Heart right ventricle (tissue), 16 donors: Measurements from ENCODE around the gene OR8D2. TPM values are rescaled to one million over a fixed set of nuclear protein-coding genes. Genes with fewer than 3 reads are reported as not detected.

Experiments used
- ATAC-seq, 8 donors: fragments of 200-7000 bp; cut with Tn5 transposase; one replicate each; pipeline ENCODE4 v1.9.1; 2020; ENCODE audit warnings: mild to moderate bottlenecking in 8 of 8, moderate library complexity in 8 of 8, moderate number of reproducible peaks in 1 of 8
- DNase-seq, 2 donors: peaks; one replicate each; pipeline ENCODE4 v3.0.0-alpha.2; 2020
- H3K27ac ChIP-seq, 10 donors: fragments of 200-600 bp; sonication (generic) in 2 of 10; one replicate each; pipeline versions ENCODE4 v1.5.0 to v1.8.0; 2020 to 2022; ENCODE audit warnings: mild to moderate bottlenecking in 3 of 10
- H3K27me3 ChIP-seq, 7 donors: fragments of 200-600 bp; one replicate each; pipeline ENCODE4 v1.8.0; 2021 to 2022; ENCODE audit warnings: mild to moderate bottlenecking in 2 of 7
- H3K36me3 ChIP-seq, 9 donors: fragments of 200-600 bp; sonication (generic) in 1 of 9; one replicate each; pipeline versions ENCODE4 v1.5.0 to v1.8.0; 2020 to 2022; ENCODE audit warnings: mild to moderate bottlenecking in 2 of 9
- H3K4me1 ChIP-seq, 9 donors: fragments of 200-600 bp; sonication (generic) in 1 of 9; one replicate each; pipeline versions ENCODE4 v1.5.0 to v1.8.0; 2020 to 2022; ENCODE audit warnings: mild to moderate bottlenecking in 4 of 9
- H3K4me3 ChIP-seq, 10 donors: fragments of 200-600 bp; sonication (generic) in 2 of 10; one replicate each; pipeline versions ENCODE4 v1.5.0 to v1.8.0; 2020 to 2022; ENCODE audit warnings: mild to moderate bottlenecking in 7 of 10, moderate library complexity in 2 of 10
- H3K9me3 ChIP-seq, 11 donors: fragments of 200-600 bp in 10 of 11; sonication (generic) in 2 of 11; one replicate each; pipeline versions ENCODE4 v1.5.0 to v1.8.0; 2013 to 2022; ENCODE audit warnings: mild to moderate bottlenecking in 2 of 11, control low read depth in 1 of 11, moderate library complexity in 1 of 11
- CTCF ChIP-seq, 9 donors: fragments of 200-600 bp; sonication (generic) in 2 of 9; IDR thresholded peaks; one replicate each; pipeline versions ENCODE4 v1.5.0 to v1.8.0; 2021 to 2022; ENCODE audit warnings: antibody characterized with exemption in 9 of 9, mild to moderate bottlenecking in 5 of 9, moderate library complexity in 1 of 9
- WGBS, 2 donors: extraction: QIAGEN DNeasy Blood & Tissue Kit; methylation state at CpG; one replicate each; pipeline ENCODE4 v1.1.7; 2013; ENCODE audit warnings: inconsistent platforms in 1 of 2; 5-methylcytosine and 5-hydroxymethylcytosine counted together
- intact Hi-C, 10 donors: fragments of 100-400 bp; cut with DNase I; formaldehyde crosslinking; loops; one replicate each; pipeline versions ENCODE4 v1.11.1 to v1.14.2; 2022
- long read RNA-seq, 3 donors: library from polyadenylated mRNA; unstranded; transcript quantifications; one replicate each; pipeline ENCODE4 v2.0.0, GENCODE V29; 2020 to 2021
- polyA plus RNA-seq, 2 donors: library from polyadenylated mRNA; stranded (reverse); fragments of 200-250 nt; gene quantifications; one replicate each; pipeline ENCODE4 v1.2.3, GENCODE V29; 2013
- total RNA-seq, 10 donors: library from RNA; stranded (reverse); fragmentation: NEBNext Ultra II Directional in 3 of 10; extraction: Animal tissue kit (Norgen Biotek cat#: 25700) in 3 of 10; gene quantifications; one replicate each; pipeline versions ENCODE4 v1.2.1 to v1.2.4, GENCODE V29; 2021 to 2023
- donor health status: Arrhythmogenic right ventricular cardiomyopathy.
- donor health status: ischemic (EF 13 %, LVEDD 7.1; RV severe dilation, severe dysfunction).
- donor health status: healthy with polysubstance abuse.
- donor health status: DM: no; HTN: yes; CAD: no.
- donor health status: DM: no; HTN: no; CAD: no.
- donor health status: ischemic (EF 25% LVEDD 6.9; RV normal size, moderate dysfunction).
- donor health status: ischemic (EF 25% LVEDD 5.7; RV mildly dilated, moderate dysfunction).
- donor health status: healthy.
- donor health status: DM: yes; HTN: yes; CAD: no.
- donor health status: Ischemic cardiomyopathy.
- donor health status: ischemic (EF 35%, LVEDD 5.7; RV mildly dilated, moderate dysfunction).
- donor health status: nonischemic (EF 11% LVEDD 7.7; RV severe dilation, severe dysfunction).
- donor health status: DM: yes; HTN: yes; CAD: no.
- donor health status: PGD.
- donor health status: ischemic (EF 29% LVEDD 5.4; RV normal size, mild dysfunction).
- donor health status: nonischemic (EF 23%, LVEDD 6.1; RV moderate dilation, normal function).

The OR8D2 gene
- total RNA-seq (not detected), polyA plus RNA-seq (not detected)
- long read RNA-seq, donor 1 = 0 reads
- long read RNA-seq, donor 2 = 0 reads
- long read RNA-seq, donor 3 = 0 reads

- WGBS, 2 donors = 59 to 64% methylated on average over 1 of the region's 1 CpG
- Histone ChIP-seq H3K36me3 (no peaks in the 10 kb centered on the region), H3K27ac (no peak within 1 kb of the TSS), H3K4me3 (no peak within 1 kb of the TSS), H3K27me3 (peaks cover 0 to 11% (median 0%) of the 10 kb centered on the region in 7 donors), H3K4me1 (no peaks in the 10 kb centered on the region), H3K9me3 (no peaks in the 10 kb centered on the region)
- DNase-seq (no peak), ATAC-seq (no peak)
- TF ChIP-seq CTCF (IDR thresholded peaks at IDR 0.05) = no peak
- intact Hi-C loops = no loop called here
Measured at GRCh38 chr11:124320097-124320496, at the start of gene OR8D2. Gene OR8D2 (minus strand): TSS chr11:124320197. CDS start chr11:124320197, 0 bp downstream.

GRCh38 chr11:124359566-124359965 is 39.6 kb upstream of the OR8D2 start:
- DNase-seq = no peak
- ATAC-seq = no peak
- Histone ChIP-seq H3K4me1 (no peaks in the 10 kb centered on the region), H3K4me3 (no peak overlapping the region), H3K36me3 (no peaks in the 10 kb centered on the region), H3K9me3 (no peaks in the 10 kb centered on the region), H3K27ac (no peak overlapping the region), H3K27me3 (peaks cover 0 to 5% (median 0%) of the 10 kb centered on the region in 7 donors)
- WGBS, 2 donors = 31 to 32% methylated on average over 2 of the region's 2 CpGs
- intact Hi-C loops = no loop called here
- TF ChIP-seq CTCF (IDR thresholded peaks at IDR 0.05) = no peak

- Histone ChIP-seq H3K4me1 (no peaks in the 10 kb centered on the region), H3K27me3 (no peaks in the 10 kb centered on the region), H3K36me3 (no peaks in the 10 kb centered on the region), H3K4me3 (no peak overlapping the region), H3K27ac (no peak overlapping the region), H3K9me3 (peaks cover 0 to 24% (median 4%) of the 10 kb centered on the region in 11 donors)
- ATAC-seq (no peak), DNase-seq (no peak)
- no peak for TF ChIP-seq CTCF (IDR thresholded peaks at IDR 0.05)
- 26 to 40% methylated on average over 3 of the region's 3 CpGs for WGBS, 2 donors
- intact Hi-C loops = no loop called here
Measured at GRCh38 chr11:124346311-124346955, 26.4 kb upstream of the OR8D2 start.

GRCh38 chr11:124344346-124344745 is 24.3 kb upstream of the OR8D2 start:
- Histone ChIP-seq H3K27me3 (no peaks in the 10 kb centered on the region), H3K4me3 (no peak overlapping the region), H3K36me3 (no peaks in the 10 kb centered on the region), H3K4me1 (no peaks in the 10 kb centered on the region), H3K27ac (no peak overlapping the region), H3K9me3 (peaks cover 0 to 16% (median 2%) of the 10 kb centered on the region in 11 donors)
- ATAC-seq = no peak
- intact Hi-C loops = no loop called here
- no peak for DNase-seq
- 69 to 70% methylated on average over 5 of the region's 5 CpGs for WGBS, 2 donors
- TF ChIP-seq CTCF (IDR thresholded peaks at IDR 0.05) = no peak
